GM03348 (cell line): Measurements from ENCODE around the gene RB1.
"Not testable (repeated sequence)": the region's sequence is repeated elsewhere in the genome, so short reads cannot be mapped to it uniquely, and the experiment has no call there.

Experiments used
- DNase-seq: peaks from one replicate; pipeline ENCODE4 v3.0.0; 2012; ENCODE audit warnings: low spot score

Gene RB1

DNA sequence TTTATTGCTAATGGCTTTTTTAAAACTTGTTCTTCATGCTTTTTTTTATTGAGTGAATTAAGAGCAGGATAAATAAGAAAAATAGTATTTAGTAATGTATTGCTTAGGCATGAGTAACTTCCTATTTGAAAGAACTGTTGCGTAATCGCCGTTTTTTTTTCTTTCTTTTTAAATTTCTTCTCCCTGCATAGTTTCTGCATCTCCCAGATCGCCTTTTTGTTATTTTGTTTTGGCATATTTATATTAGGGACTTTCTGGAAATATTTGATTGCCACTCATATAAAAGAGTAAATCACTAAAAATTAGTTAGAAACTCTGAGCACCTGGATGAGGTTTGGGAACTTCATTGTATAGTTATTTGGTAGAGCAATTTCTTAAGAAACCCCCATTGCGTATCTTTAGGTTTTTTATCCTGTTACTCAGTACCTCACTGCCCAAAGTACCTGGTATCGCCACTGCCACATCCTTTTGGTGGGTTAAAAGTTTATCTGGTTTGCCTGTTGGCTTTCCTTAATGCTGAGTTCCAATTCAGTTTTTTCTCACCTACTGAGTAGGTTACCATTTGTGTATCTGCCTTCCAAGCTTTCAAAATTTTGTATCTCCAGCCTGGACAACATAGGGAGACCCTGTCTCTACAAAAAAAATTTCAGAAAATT, 145.5 kb downstream of the RB1 start:
- peak; percentile 58 for DNase-seq

GRCh38 chr13:48449656-48450055, 146.1 kb downstream of the RB1 start:
- DNase-seq, result no peak

GRCh38 chr13:48451196-48451595, 147.6 kb downstream of the RB1 start:
- DNase-seq, result not testable (repeated sequence)

DNA sequence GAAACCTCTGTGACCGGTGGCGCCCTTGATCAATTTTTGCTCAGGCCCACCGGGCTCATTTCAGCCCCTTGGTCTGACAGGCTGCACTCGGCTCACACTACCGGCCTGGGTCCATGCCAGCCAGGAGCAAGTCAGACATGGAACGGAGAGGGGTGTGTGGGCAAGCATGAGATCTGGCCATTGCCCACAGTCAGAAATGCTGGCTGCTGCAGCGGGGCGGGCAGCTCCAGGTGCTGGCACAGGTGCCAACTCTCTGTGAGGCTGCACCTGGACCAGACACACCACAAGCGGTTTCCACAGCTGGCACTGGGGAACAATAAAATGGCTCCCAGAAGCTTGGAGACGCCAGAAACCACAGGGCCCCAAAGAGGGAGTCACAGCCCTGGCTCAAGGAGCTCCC, 153.0 kb downstream of the RB1 start:
- no peak for DNase-seq

DNA sequence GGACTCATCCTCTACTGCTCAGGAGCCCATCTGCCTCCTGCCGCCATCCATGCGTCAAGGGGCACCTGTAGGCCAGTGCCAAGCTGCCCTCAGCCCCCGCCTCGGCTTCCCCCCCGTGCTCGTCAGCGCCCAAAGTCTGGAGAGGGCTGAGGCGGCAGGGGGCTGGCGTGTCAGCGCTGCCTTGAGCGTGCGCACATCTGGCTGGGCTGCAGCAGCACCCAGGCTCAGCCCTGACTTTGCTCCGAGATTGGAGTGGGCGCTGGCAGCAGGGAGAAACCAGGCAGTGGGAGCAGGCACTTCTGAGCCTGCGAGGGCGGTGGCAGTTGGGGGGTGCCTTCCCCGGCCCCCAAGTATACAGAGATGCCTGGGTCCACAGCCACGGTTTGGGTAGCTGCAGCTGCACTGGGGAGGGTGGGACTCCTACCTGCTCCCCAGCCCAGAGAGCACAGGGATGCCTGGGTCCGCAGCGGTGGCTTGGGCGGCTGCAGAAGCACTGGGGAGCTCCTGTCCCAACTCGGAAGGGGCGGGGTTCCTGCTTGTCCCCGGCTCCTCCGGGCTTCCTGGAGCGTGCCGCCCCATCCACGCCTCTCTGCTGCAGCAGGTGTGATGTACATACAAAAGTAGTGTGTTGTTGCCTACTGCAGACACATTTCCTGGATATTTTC, 154.2 kb downstream of the RB1 start:
- no peak for DNase-seq

DNA sequence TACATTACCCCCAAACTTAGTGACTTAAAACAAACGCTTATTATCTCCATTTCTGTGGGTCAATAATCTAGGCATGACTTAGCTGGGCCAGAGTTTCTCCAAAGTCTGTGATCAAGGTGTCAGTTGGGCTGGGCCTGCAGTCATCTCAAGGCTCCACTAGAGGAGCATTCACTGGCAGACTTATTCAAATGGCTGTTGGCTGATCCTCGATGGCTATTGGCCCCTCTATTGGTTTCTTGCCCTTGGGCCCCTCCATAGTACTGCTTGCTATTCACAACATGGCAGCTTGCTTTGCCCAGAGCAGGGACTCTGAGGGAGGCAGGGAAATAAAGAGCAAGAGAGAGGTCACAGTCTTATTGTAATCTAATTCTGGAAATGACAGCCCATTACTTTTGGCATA, 171.7 kb downstream of the RB1 start:
- no peak for DNase-seq

GRCh38 chr13:48476215-48476614, 172.7 kb downstream of the RB1 start:
- no peak for DNase-seq

DNA sequence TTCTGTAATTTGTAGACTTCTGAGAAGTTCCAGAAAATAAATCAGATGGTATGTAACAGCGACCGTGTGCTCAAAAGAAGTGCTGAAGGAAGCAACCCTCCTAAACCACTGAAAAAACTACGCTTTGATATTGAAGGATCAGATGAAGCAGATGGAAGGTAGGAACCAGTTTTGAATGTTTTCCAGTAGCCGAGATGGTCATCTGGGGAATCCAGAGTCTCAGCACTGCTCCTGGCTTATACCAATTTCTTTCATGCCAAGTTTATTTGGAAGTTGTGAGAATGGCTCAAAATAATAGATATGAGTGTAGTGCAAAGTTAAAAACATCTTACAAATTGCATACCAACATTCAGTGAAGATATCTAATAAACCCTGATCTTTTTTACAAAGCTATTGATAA, 173.1 kb downstream of the RB1 start:
- no peak for DNase-seq

DNA sequence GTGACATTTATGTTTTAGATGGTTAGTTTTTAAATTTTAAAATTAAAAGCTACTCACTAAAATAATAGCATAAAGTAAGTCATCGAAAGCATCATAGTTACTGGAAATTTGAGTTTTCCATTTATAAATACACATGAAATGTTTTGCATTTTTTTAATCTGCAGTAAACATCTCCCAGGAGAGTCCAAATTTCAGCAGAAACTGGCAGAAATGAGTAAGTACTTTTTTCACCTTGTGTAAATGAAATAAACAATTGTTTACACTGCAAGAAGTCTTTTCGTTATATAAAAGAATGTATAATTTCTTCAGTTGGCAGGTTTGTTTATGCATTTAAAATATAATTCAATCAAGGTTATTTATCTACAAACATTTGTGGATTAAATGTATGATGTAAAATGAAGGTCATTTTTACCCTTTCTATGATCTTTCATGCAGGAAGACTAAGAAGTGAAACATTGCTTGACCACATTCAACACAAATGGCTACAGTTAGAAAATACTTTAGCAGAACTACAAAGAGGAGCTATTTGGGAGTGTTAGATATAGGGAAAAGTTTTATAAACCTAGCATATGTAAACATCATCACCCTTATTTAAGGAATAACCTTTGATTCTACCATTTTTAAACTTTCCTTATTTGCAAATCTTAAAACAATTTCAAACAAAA, 173.8 kb downstream of the RB1 start:
- no peak for DNase-seq

DNA sequence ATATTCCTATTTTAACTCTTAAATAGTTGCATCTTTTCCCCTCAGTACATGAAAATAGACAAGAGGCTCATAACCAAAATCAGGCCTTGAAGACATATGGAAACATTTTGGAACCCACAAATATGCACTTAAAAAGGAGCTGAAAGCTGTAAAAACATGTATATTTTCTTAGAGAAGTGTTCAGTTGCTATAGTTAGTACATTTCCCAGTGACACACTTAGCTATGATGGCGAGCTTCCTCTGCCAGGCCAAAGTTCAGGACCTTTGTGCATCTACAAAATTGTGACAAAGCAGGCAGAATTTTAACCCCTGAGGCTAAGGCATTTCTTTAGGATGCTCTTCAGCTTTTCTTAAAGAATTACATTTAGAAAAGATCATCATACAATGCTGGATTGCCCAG, 174.8 kb downstream of the RB1 start:
- peak; percentile 13 for DNase-seq

- no peak for DNase-seq
These were observed 180.0 kb downstream of the RB1 start for GRCh38 chr13:48483575-48483974.

DNA sequence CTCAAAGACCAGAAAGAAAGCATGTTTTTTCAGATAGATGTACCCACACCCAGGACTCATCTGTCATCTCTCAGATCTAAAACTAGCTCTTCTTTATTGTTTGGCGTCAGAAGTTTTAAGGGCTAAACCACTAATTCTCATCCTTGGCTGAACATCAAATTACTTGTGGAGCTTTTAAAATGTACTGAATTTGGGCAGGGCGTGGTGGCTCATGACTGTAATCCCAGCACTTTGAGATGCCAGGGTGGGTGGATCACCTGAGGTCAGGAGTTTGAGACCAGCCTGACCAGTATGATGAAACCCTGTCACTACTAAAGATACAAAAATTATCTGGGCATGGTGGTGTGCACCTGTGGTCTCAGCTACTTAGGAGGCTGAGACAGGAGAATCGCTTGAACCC, 181.9 kb downstream of the RB1 start:
- DNase-seq, result no peak

DNA sequence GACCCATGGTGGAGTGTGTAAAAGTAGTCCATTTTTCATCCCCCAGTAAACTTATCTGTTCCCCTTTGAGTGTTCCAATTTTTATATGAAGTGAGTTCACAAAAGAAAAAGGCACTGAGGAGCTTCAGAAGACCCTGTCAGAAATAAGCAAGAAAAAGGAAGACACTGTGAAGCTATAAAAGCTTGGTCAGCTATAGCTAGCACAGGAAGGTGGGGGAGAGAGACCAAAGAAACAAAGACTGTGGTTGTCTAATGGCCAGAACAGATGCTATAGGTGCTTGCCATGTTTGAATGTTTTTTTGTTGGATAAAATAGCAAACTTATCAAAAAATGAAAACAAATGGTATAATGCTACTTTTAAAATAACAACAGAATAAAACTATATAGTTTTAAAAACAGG, 182.8 kb downstream of the RB1 start:
- no peak for DNase-seq

- DNase-seq, result no peak
These were observed 183.3 kb downstream of the RB1 start for GRCh38 chr13:48486836-48487235.

DNA sequence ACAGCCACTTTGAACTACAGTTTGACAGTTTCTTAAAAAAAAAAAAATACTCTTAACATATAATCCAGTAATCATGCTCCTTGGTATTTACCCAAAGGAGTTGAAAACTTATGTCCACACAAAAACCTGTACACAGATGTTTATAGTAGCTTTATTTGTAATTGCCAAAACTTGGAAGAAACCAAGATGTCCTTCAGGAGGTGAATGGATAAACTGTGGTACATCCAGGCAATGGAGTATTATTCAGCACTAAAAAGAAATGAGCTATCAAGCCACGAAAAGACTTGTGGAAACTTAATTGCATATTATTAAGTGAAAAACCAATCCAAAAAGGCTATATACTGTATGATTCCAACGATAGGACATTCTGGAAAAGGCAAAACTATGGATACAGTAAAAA, 184.4 kb downstream of the RB1 start:
- DNase-seq, result no peak

GRCh38 chr13:48488995-48489394, 185.4 kb downstream of the RB1 start:
- DNase-seq, result no peak

DNA sequence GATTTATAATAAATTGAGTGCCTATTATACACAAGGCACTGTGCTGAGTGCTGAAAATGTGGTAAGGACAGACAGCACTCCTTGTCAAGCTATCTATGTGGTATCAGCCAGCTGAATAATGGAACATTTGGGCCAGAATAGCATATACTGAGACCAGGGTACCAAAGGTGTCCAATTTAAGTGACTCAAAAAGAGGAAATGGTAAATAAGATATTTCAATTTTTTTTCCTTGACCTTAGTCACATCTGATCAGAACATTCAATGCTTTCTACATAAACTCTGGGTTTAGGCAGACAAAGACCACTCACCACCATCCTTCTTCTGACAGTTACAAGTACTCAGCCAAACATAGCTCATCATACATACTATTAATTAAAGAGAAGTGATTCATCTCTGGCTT, 186.1 kb downstream of the RB1 start:
- DNase-seq, result no peak

DNA sequence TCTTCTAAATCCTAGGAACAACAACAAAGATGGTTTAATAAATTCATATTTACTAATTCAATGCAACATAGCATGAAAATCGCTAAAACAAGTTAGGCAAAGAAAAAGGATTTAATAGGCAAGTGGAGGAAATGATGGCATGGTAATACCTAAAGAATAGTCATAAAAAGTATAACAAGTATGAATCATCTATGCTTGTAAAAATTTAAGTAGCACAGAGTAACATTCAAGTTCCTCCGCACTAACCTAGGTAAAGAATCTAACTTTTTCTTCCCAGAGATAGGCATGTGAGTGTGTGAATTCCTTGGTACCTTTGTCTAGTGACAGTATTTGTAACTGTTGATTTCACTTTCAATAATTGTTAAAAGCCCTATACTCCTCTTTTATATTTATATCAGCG, 186.7 kb downstream of the RB1 start:
- no peak for DNase-seq

- DNase-seq, result no peak
These were observed 188.0 kb downstream of the RB1 start for GRCh38 chr13:48491423-48492095.

- no peak for DNase-seq
These were observed 188.5 kb downstream of the RB1 start for GRCh38 chr13:48492096-48492440.

DNA sequence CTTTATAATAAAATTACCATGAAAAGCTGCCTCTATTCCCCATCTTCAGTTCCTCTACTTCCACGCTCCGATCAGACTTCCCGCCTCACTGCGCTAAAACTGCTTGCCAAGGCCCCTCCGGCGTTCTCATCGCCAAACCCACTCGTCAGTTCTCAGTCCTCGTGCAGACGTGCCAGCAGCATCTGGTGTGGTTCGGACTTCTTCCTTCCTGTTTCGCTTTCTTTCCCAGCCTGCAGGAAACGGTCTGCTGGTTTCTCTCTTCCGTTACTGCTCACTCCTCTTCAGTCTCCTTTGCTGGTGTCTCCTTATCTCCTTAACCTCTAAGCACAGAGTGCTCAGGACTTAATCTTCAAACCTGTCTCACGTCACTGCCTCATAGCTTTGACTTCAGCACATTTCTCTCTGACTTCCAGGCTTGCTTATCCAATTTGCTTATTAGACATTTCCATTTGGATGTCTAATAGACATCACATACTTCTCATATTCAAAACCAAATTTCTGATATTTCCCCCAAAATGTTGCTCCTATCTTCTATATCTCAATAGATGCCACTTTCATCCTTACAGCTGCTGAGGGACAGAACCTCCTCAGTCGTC, 189.0 kb downstream of the RB1 start:
- DNase-seq, result no peak

GRCh38 chr13:48493066-48493765, 189.7 kb downstream of the RB1 start:
- no peak for DNase-seq
